K562 (cell line): ENCODE measurements around the gene FDX1. TPM values are rescaled to one million over a fixed set of nuclear protein-coding genes. Genes with fewer than 3 reads are reported as not detected.
A peak's percentile ranks its signal among the peaks of the same experiment; 100 is the strongest.

Experiments used
- ARNT ChIP-seq, 2 experiments: fragments of 450-650 bp; IDR thresholded peaks; 2 replicates each; pipeline ENCODE4 v1.6.1; 2016; ENCODE audit warnings: mild to moderate bottlenecking in 1 of 2
- E2F3 ChIP-seq: fragments of 250-450 bp; sonication (Bioruptor Pico); IDR thresholded peaks from 2 replicates; pipeline ENCODE4 v1.4.0; 2020; ENCODE audit warnings: mild to moderate bottlenecking
- EWSR1 ChIP-seq: fragments of 450-650 bp; IDR thresholded peaks from 2 replicates; pipeline ENCODE4 v1.6.1; 2018; ENCODE audit warnings: borderline replicate concordance, mild to moderate bottlenecking, low read depth, moderate library complexity; ENCODE audit not compliant: partially characterized antibody
- FOXM1 ChIP-seq, 2 experiments: fragments of 450-650 bp in 1 of 2; sonication (generic) in 1 of 2; formaldehyde crosslinking in 1 of 2; IDR thresholded peaks; 2 replicates each; pipeline versions ENCODE4 v1.6.1 to v1.9.0; 2017 to 2022; ENCODE audit warnings: low read depth in 2 of 2, mild to moderate bottlenecking in 2 of 2, missing genetic modification reagents in 1 of 2, moderate library complexity in 1 of 2
- ILK ChIP-seq: fragments of 450-650 bp; IDR thresholded peaks from 2 replicates; pipeline ENCODE4 v1.6.1; 2016; ENCODE audit warnings: missing genetic modification characterization, low read depth, mild to moderate bottlenecking, missing compliant biosample characterization, moderate library complexity, borderline replicate concordance
- NFXL1 ChIP-seq: fragments of 450-650 bp; formaldehyde crosslinking; IDR thresholded peaks from 2 replicates; pipeline ENCODE4 v1.4.0; 2021; ENCODE audit warnings: mild to moderate bottlenecking
- OTX1 ChIP-seq: fragments of 450-650 bp; formaldehyde crosslinking; IDR thresholded peaks from 2 replicates; pipeline ENCODE4 v1.4.0; 2022; ENCODE audit warnings: mild to moderate bottlenecking
- RBM25 ChIP-seq: fragments of 200-400 bp; formaldehyde crosslinking; IDR thresholded peaks from 2 replicates; pipeline ENCODE4 v1.6.1; 2018; ENCODE audit warnings: low read length, low read depth, moderate library complexity; ENCODE audit not compliant: severe bottlenecking
- RERE ChIP-seq: sonication (generic); formaldehyde crosslinking; IDR thresholded peaks from 2 replicates; pipeline ENCODE4 v1.8.0; 2023; ENCODE audit warnings: missing genetic modification reagents, mild to moderate bottlenecking, borderline replicate concordance
- SMARCA5 ChIP-seq: fragments of 450-650 bp; IDR thresholded peaks from 2 replicates; pipeline ENCODE4 v1.6.1; 2016
- ZFP36 ChIP-seq: fragments of 150-350 bp; IDR thresholded peaks from 2 replicates; pipeline ENCODE4 v1.6.1; 2018; ENCODE audit warnings: low read length, low read depth; ENCODE audit not compliant: partially characterized antibody
- ZKSCAN8 ChIP-seq: fragments of 200-800 bp; sonication (Bioruptor generic); IDR thresholded peaks from 2 replicates; pipeline ENCODE4 v1.6.1; 2016; ENCODE audit warnings: missing genetic modification characterization, missing compliant biosample characterization
- ZNF175 ChIP-seq: fragments of 200-800 bp; sonication (Bioruptor generic); IDR thresholded peaks from 2 replicates; pipeline ENCODE4 v1.6.1; 2016; ENCODE audit warnings: low read depth, mild to moderate bottlenecking, missing genetic modification characterization, missing compliant biosample characterization
- ZNF507 ChIP-seq: conservative IDR thresholded peaks from 2 replicates; pipeline ENCODE4 v1.6.1; 2017; ENCODE audit warnings: missing genetic modification characterization, missing compliant biosample characterization
- ZNF699 ChIP-seq: fragments of 250-450 bp; sonication (Bioruptor Pico); IDR thresholded peaks from 2 replicates; pipeline ENCODE4 v1.8.0; 2021; ENCODE audit warnings: mild to moderate bottlenecking, moderate library complexity; ENCODE audit not compliant: insufficient replicate concordance
- ZNF778 ChIP-seq: fragments of 450-650 bp; formaldehyde crosslinking; IDR thresholded peaks from 2 replicates; pipeline ENCODE4 v1.4.0; 2020; ENCODE audit warnings: mild to moderate bottlenecking, moderate library complexity
- polyA plus RNA-seq, 8 experiments: library from polyadenylated mRNA; depleted of rRNA in 4 of 8; stranded (reverse) in 5 of 8; unstranded in 3 of 8; fragments of >200 nt; fragmentation: Nextera tagmentation in 2 of 8; fragmentation: Illumina TruSeq in 1 of 8; extraction: Ambion mirVana in 2 of 8; extraction: Trizol in 1 of 8; gene quantifications; 2 replicates each; pipeline versions ENCODE4 v1.2.1 to v1.2.3, GENCODE V29; 2011 to 2014; ENCODE audit warnings: inconsistent platforms in 1 of 8, missing spikeins in 1 of 8
- total RNA-seq, 7 experiments: library from RNA; depleted of rRNA in 6 of 7; stranded (reverse); fragments of >200 nt in 6 of 7; fragmentation: Illumina TruSeq in 2 of 7; extraction: Trizol in 2 of 7; gene quantifications; 2 replicates each; pipeline versions ENCODE4 v1.2.1 to v1.2.3, GENCODE V29; 2011 to 2021; ENCODE audit warnings: low replicate concordance in 1 of 7
- TF ChIP-seq, protein P1 (sequence below): sonication (generic); formaldehyde crosslinking; IDR thresholded peaks from 2 replicates; pipeline ENCODE4 v1.8.1; 2023; ENCODE audit warnings: mild to moderate bottlenecking, missing genetic modification reagents
- TF ChIP-seq, protein P2 (sequence below): sonication (generic); formaldehyde crosslinking; IDR thresholded peaks from 2 replicates; pipeline ENCODE4 v1.8.1; 2023; ENCODE audit warnings: mild to moderate bottlenecking, missing genetic modification reagents, moderate library complexity

The FDX1 gene
- total and polyA plus RNA-seq, 9 of the 15 experiments (the other 6 are each of a cell fraction or from before 2014, with no cell fraction given), result 6.4 to 14.3 (median 11.4) TPM

GRCh38 chr11:110435780-110436717 is 6.3 kb downstream of the FDX1 start (continued):
- TF ChIP-seq FOXM1 (IDR thresholded peaks at IDR 0.05; ENCODE audit: low read depth) (peak; percentile 55; the same call in 1 of the 2 replicates), FOXM1 (CRISPR knock-in tag; IDR thresholded peaks at IDR 0.05; ENCODE audit: low read depth) (no peak), EWSR1 (no peak), ZKSCAN8 (CRISPR knock-in tag) (no peak), OTX1 (no peak), ZNF175 (CRISPR knock-in tag) (no peak), RERE (CRISPR knock-in tag) (no peak), NFXL1 (CRISPR knock-in tag) (no peak), ILK (tag) (no peak), ARNT (IDR thresholded peaks at IDR 0.05) (no peak), RBM25 (no peak), ZNF778 (CRISPR knock-in tag) (no peak), ZFP36 (no peak), E2F3 (CRISPR knock-in tag) (no peak), ZNF507 (tag) (no peak), ZNF699 (CRISPR knock-in tag) (no peak), SMARCA5 (no peak)
- TF ChIP-seq, protein P1, sequence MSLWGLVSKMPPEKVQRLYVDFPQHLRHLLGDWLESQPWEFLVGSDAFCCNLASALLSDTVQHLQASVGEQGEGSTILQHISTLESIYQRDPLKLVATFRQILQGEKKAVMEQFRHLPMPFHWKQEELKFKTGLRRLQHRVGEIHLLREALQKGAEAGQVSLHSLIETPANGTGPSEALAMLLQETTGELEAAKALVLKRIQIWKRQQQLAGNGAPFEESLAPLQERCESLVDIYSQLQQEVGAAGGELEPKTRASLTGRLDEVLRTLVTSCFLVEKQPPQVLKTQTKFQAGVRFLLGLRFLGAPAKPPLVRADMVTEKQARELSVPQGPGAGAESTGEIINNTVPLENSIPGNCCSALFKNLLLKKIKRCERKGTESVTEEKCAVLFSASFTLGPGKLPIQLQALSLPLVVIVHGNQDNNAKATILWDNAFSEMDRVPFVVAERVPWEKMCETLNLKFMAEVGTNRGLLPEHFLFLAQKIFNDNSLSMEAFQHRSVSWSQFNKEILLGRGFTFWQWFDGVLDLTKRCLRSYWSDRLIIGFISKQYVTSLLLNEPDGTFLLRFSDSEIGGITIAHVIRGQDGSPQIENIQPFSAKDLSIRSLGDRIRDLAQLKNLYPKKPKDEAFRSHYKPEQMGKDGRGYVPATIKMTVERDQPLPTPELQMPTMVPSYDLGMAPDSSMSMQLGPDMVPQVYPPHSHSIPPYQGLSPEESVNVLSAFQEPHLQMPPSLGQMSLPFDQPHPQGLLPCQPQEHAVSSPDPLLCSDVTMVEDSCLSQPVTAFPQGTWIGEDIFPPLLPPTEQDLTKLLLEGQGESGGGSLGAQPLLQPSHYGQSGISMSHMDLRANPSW (CRISPR knock-in tag), result no peak
- TF ChIP-seq, protein P2, sequence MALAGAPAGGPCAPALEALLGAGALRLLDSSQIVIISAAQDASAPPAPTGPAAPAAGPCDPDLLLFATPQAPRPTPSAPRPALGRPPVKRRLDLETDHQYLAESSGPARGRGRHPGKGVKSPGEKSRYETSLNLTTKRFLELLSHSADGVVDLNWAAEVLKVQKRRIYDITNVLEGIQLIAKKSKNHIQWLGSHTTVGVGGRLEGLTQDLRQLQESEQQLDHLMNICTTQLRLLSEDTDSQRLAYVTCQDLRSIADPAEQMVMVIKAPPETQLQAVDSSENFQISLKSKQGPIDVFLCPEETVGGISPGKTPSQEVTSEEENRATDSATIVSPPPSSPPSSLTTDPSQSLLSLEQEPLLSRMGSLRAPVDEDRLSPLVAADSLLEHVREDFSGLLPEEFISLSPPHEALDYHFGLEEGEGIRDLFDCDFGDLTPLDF, result no peak
